Left lung (tissue), 10 donors: ENCODE results near the gene CFAP299. TPM values are rescaled to one million over a fixed set of nuclear protein-coding genes. Genes with fewer than 3 reads are reported as not detected.

Experiments used
- ATAC-seq: fragments of 200-7000 bp; cut with Tn5 transposase; one replicate; pipeline ENCODE4 v1.9.1; 2020; ENCODE audit warnings: moderate library complexity
- DNase-seq, 4 donors: peaks; one replicate each; pipeline ENCODE4 v3.0.0-alpha.2; 2013 to 2020
- H3K27ac ChIP-seq, 2 donors: fragments of 200-600 bp; sonication (generic) in 1 of 2; one replicate each; pipeline versions ENCODE4 v1.5.0 to v1.8.0; 2020 to 2021
- H3K27me3 ChIP-seq, 2 donors: fragments of 200-600 bp; sonication (generic) in 1 of 2; one replicate each; pipeline versions ENCODE4 v1.5.0 to v1.8.0; 2020 to 2021
- H3K36me3 ChIP-seq, 2 donors: fragments of 200-600 bp; sonication (generic) in 1 of 2; one replicate each; pipeline versions ENCODE4 v1.5.0 to v1.8.0; 2020 to 2021
- H3K4me1 ChIP-seq, 2 donors: fragments of 200-600 bp; one replicate each; pipeline ENCODE4 v1.8.0; 2021
- H3K4me3 ChIP-seq, 2 donors: fragments of 200-600 bp; sonication (generic) in 1 of 2; one replicate each; pipeline versions ENCODE4 v1.5.0 to v1.8.0; 2020 to 2021; ENCODE audit warnings: mild to moderate bottlenecking in 1 of 2
- H3K9me3 ChIP-seq, 2 donors: fragments of 200-600 bp; sonication (generic) in 1 of 2; one replicate each; pipeline versions ENCODE4 v1.5.0 to v1.8.0; 2020 to 2021
- CTCF ChIP-seq, 2 donors: fragments of 200-600 bp; sonication (generic) in 1 of 2; IDR thresholded peaks; one replicate each; pipeline versions ENCODE4 v1.5.0 to v1.8.0; 2021; ENCODE audit warnings: antibody characterized with exemption in 2 of 2
- intact Hi-C, 2 donors: fragments of 100-400 bp; cut with DNase I; formaldehyde crosslinking; loops; one replicate each; pipeline versions ENCODE4 v1.11.2 to v1.14.2; 2022
- polyA plus RNA-seq, 6 donors: library from polyadenylated mRNA; unstranded; fragments of 120-200 nt; gene quantifications; one replicate each; pipeline ENCODE4 v1.2.1, GENCODE V29; 2013; ENCODE audit not compliant: insufficient read length in 6 of 6
- total RNA-seq, 2 donors: library from RNA; stranded (reverse); fragmentation: NEBNext Ultra II Directional; extraction: Animal tissue kit (Norgen Biotek cat#: 25700); gene quantifications; one replicate each; pipeline ENCODE4 v1.2.1, GENCODE V29; 2021
- donor health status: DM: no; HTN: yes; CAD: no.
- donor health status: DM: no; HTN: no; CAD: no.

CFAP299 gene
- total and polyA plus RNA-seq, 8 donors: 1.2 to 2.3 (median 1.6) TPM; not detected in 1

- H3K9me3 ChIP-seq: peaks cover 0 to 5% of the 10 kb centered on the region in 2 donors
- H3K4me1 ChIP-seq: no peaks in the 10 kb centered on the region
- intact Hi-C loops: no loop called here
- ATAC-seq: no peak
- H3K4me3 ChIP-seq: no peak overlapping the region
- DNase-seq: no peak
- TF ChIP-seq CTCF (IDR thresholded peaks at IDR 0.05): no peak
- H3K36me3 ChIP-seq: no peaks in the 10 kb centered on the region
- H3K27ac ChIP-seq: no peak overlapping the region
- no peaks in the 10 kb centered on the region for H3K27me3 ChIP-seq
Measured at GRCh38 chr4:80803337-80803736, 467.8 kb downstream of the CFAP299 start.

- no peak for DNase-seq
- TF ChIP-seq CTCF (IDR thresholded peaks at IDR 0.05): no peak
- H3K36me3 ChIP-seq: no peaks in the 10 kb centered on the region
- no peaks in the 10 kb centered on the region for H3K9me3 ChIP-seq
- ATAC-seq: no peak
- no peaks in the 10 kb centered on the region for H3K4me1 ChIP-seq
- H3K4me3 ChIP-seq: no peak overlapping the region
- no peaks in the 10 kb centered on the region for H3K27me3 ChIP-seq
- no peak overlapping the region for H3K27ac ChIP-seq
- intact Hi-C loops: no loop called here
Measured at GRCh38 chr4:80806472-80806871, 470.9 kb downstream of the CFAP299 start.

- ATAC-seq: no peak
Measured at GRCh38 chr4:80809039-80809729, 473.7 kb downstream of the CFAP299 start.

GRCh38 chr4:80811406-80811805, 475.9 kb downstream of the CFAP299 start:
- intact Hi-C loops: no loop called here

More at GRCh38 chr4:80809039-80809729, 473.7 kb downstream of the CFAP299 start:
- Histone ChIP-seq H3K27ac (no peak overlapping the region), H3K9me3 (no peaks in the 10 kb centered on the region), H3K27me3 (no peaks in the 10 kb centered on the region), H3K4me1 (no peaks in the 10 kb centered on the region), H3K4me3 (no peak overlapping the region), H3K36me3 (no peaks in the 10 kb centered on the region)
- no peak for DNase-seq
- intact Hi-C loops: no loop called here
- no peak for TF ChIP-seq CTCF (IDR thresholded peaks at IDR 0.05)

GRCh38 chr4:80812145-80812544, 476.6 kb downstream of the CFAP299 start:
- no peak for TF ChIP-seq CTCF (IDR thresholded peaks at IDR 0.05)
- H3K36me3 ChIP-seq: no peaks in the 10 kb centered on the region
- DNase-seq: no peak

More at GRCh38 chr4:80811406-80811805, 475.9 kb downstream of the CFAP299 start:
- Histone ChIP-seq H3K4me3 (no peak overlapping the region), H3K27me3 (no peaks in the 10 kb centered on the region), H3K36me3 (no peaks in the 10 kb centered on the region), H3K4me1 (no peaks in the 10 kb centered on the region), H3K9me3 (no peaks in the 10 kb centered on the region), H3K27ac (no peak overlapping the region)
- ATAC-seq (peak; percentile 24), DNase-seq (no peak)
- no peak for TF ChIP-seq CTCF (IDR thresholded peaks at IDR 0.05)

More at GRCh38 chr4:80812145-80812544, 476.6 kb downstream of the CFAP299 start:
- Histone ChIP-seq H3K9me3 (no peaks in the 10 kb centered on the region), H3K4me3 (no peak overlapping the region), H3K27ac (no peak overlapping the region), H3K27me3 (no peaks in the 10 kb centered on the region), H3K4me1 (no peaks in the 10 kb centered on the region)
- intact Hi-C loops: no loop called here
- peak; percentile 94 for ATAC-seq
